NCI-H2196 (cell line): ENCODE measurements around the gene COQ4.

Source experiments
- DNase-seq: peaks from one replicate; lab custom pipeline; 2025; ENCODE audit not compliant: unreplicated experiment; lab: John Stamatoyannopoulos, UW

Gene COQ4

GRCh38 chr9:128340691-128341434 lies 18.2 kb downstream of the COQ4 start:
- no peak for DNase-seq

- DNase-seq, result peak; percentile 72
These were observed 18.8 kb downstream of the COQ4 start for GRCh38 chr9:128341435-128341849.

GRCh38 chr9:128342971-128343680 lies 20.5 kb downstream of the COQ4 start:
- no peak for DNase-seq

- no peak for DNase-seq
These were observed 21.2 kb downstream of the COQ4 start for GRCh38 chr9:128343855-128344254.

- DNase-seq, result no peak
These were observed 22.4 kb downstream of the COQ4 start for GRCh38 chr9:128344931-128345605.

GRCh38 chr9:128349125-128349524 lies 26.5 kb downstream of the COQ4 start:
- DNase-seq, result no peak

- DNase-seq, result no peak
These were observed 27.1 kb downstream of the COQ4 start for GRCh38 chr9:128349772-128350171.

- no peak for DNase-seq
These were observed 32.8 kb downstream of the COQ4 start for GRCh38 chr9:128355451-128355850.

- no peak for DNase-seq
These were observed 35.5 kb downstream of the COQ4 start for GRCh38 chr9:128358090-128358489.

GRCh38 chr9:128358861-128359260 lies 36.2 kb downstream of the COQ4 start:
- no peak for DNase-seq

- DNase-seq, result no peak
These were observed 38.2 kb downstream of the COQ4 start for GRCh38 chr9:128360826-128361225.

GRCh38 chr9:128361296-128361985 lies 38.8 kb downstream of the COQ4 start:
- peak; percentile 52 for DNase-seq

GRCh38 chr9:128361986-128362646 lies 39.5 kb downstream of the COQ4 start:
- peak; percentile 85 for DNase-seq

- no peak for DNase-seq
These were observed 40.1 kb downstream of the COQ4 start for GRCh38 chr9:128362774-128363173.

GRCh38 chr9:128365525-128365924 lies 42.9 kb downstream of the COQ4 start:
- DNase-seq, result no peak

- no peak for DNase-seq
These were observed 46.5 kb downstream of the COQ4 start for GRCh38 chr9:128369024-128369706.

- DNase-seq, result no peak
These were observed 47.7 kb downstream of the COQ4 start for GRCh38 chr9:128370367-128370751.

- peak; percentile 97 for DNase-seq
These were observed 48.4 kb downstream of the COQ4 start, which contains the start of gene URM1 for GRCh38 chr9:128370752-128371629. URM1 (plus strand) TSS chr9:128371374; CDS start chr9:128371381, 7 bp downstream.

- no peak for DNase-seq
These were observed 49.0 kb downstream of the COQ4 start for GRCh38 chr9:128371630-128372117.
